ENCODE data around the gene TPCN1.

The TPCN1 gene

DNA sequence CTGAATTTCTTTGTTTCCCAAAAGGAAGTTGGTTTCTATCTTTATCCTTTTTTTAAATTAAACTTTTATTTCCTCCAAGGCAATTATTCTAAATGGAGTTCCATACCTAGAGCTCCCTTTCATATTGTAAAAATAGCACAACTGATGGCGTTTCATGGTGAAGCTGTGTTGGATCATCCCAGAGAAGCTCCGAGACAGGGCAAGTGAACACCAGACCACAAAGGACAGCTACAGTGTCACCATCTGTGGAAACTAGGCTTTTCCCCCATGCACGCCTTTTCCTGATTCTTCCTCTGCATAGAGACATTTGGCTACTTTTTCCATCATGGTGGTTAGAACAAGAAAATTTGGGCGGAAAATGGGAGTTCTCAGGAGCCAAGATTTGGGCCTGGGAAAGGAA, 12.7 kb downstream of the TPCN1 start:
- H3K4me3 ChIP-seq (ENCODE audit: insufficient read depth, low read length, poor library complexity, severe bottlenecking) = no peak overlapping the region
- no peak overlapping the region for H3K9ac ChIP-seq (ENCODE audit: low read length)
- peak overlapping the region; percentile 85 for H3K27ac ChIP-seq (ENCODE audit: low read depth, low read length)
- H3F3A ChIP-seq (ENCODE audit: insufficient read depth) = peaks cover 15% of the 10 kb centered on the region
- no peaks in the 10 kb centered on the region for H4K20me1 ChIP-seq (ENCODE audit: low read depth, low read length)
- peaks cover 18% of the 10 kb centered on the region for H3K36me3 ChIP-seq (ENCODE audit: low read length)
- TF ChIP-seq, protein P1, sequence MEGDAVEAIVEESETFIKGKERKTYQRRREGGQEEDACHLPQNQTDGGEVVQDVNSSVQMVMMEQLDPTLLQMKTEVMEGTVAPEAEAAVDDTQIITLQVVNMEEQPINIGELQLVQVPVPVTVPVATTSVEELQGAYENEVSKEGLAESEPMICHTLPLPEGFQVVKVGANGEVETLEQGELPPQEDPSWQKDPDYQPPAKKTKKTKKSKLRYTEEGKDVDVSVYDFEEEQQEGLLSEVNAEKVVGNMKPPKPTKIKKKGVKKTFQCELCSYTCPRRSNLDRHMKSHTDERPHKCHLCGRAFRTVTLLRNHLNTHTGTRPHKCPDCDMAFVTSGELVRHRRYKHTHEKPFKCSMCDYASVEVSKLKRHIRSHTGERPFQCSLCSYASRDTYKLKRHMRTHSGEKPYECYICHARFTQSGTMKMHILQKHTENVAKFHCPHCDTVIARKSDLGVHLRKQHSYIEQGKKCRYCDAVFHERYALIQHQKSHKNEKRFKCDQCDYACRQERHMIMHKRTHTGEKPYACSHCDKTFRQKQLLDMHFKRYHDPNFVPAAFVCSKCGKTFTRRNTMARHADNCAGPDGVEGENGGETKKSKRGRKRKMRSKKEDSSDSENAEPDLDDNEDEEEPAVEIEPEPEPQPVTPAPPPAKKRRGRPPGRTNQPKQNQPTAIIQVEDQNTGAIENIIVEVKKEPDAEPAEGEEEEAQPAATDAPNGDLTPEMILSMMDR (IDR thresholded peaks at IDR 0.05; ENCODE audit: insufficient read depth, low read length, poor library complexity, severe bottlenecking) = no peak
- TF ChIP-seq EZH2phosphoT487 (conservative IDR thresholded peaks at IDR 0.05; ENCODE audit: low read length) = no peak
- no peak overlapping the region for H2AFZ ChIP-seq (ENCODE audit: low read depth, low read length, severe bottlenecking)
- no peaks in the 10 kb centered on the region for H3K27me3 ChIP-seq (ENCODE audit: low read length)
- no peaks in the 10 kb centered on the region for H3K9me3 ChIP-seq (ENCODE audit: insufficient read depth, low read length)
- no peak overlapping the region for H3K4me2 ChIP-seq (ENCODE audit: low read depth, low read length, poor library complexity, severe bottlenecking)
- H3K79me2 ChIP-seq (ENCODE audit: insufficient read depth, low read length) = peaks cover 14% of the 10 kb centered on the region; the same call in 1 of the 2 replicates
- no peaks in the 10 kb centered on the region for H3K9me2 ChIP-seq (replicated peaks; ENCODE audit: insufficient read depth, low read length)

DNA sequence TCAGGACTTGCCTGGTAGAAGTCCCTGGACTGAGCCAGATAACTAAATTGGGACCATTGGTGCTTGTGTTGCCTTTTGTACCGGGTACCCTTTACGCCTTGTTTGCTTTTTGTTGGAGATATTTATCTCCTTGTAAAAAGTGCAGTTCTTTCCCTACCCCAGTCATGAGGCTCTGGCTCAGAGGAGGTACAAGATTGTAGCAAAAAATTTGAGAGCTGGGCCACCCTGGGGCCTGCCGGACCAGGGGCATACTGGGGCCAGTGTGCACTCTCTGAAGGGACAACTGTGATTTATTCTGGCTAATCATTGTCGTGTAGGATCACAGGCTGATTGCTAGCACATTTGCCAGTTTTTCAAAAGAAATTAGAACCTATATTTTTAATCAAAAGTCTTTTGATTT, 13.2 kb downstream of the TPCN1 start:
- no peak overlapping the region for H3K4me3 ChIP-seq (ENCODE audit: insufficient read depth, low read length, poor library complexity, severe bottlenecking)
- no peak overlapping the region for H2AFZ ChIP-seq (ENCODE audit: low read depth, low read length, severe bottlenecking)
- H3K27ac ChIP-seq (ENCODE audit: low read depth, low read length) = no peak overlapping the region
- no peak for TF ChIP-seq EZH2phosphoT487 (conservative IDR thresholded peaks at IDR 0.05; ENCODE audit: low read length)
- no peak overlapping the region for H3K9ac ChIP-seq (ENCODE audit: low read length)
- no peaks in the 10 kb centered on the region for H3K9me2 ChIP-seq (replicated peaks; ENCODE audit: insufficient read depth, low read length)
- H3F3A ChIP-seq (ENCODE audit: insufficient read depth) = peaks cover 11% of the 10 kb centered on the region
- no peaks in the 10 kb centered on the region for H3K9me3 ChIP-seq (ENCODE audit: insufficient read depth, low read length)
- no peaks in the 10 kb centered on the region for H3K27me3 ChIP-seq (ENCODE audit: low read length)
- H3K79me2 ChIP-seq (ENCODE audit: insufficient read depth, low read length) = peaks cover 14% of the 10 kb centered on the region; the same call in 1 of the 2 replicates
- H4K20me1 ChIP-seq (ENCODE audit: low read depth, low read length) = no peaks in the 10 kb centered on the region
- no peak overlapping the region for H3K4me2 ChIP-seq (ENCODE audit: low read depth, low read length, poor library complexity, severe bottlenecking)
- peaks cover 18% of the 10 kb centered on the region for H3K36me3 ChIP-seq (ENCODE audit: low read length)

DNA sequence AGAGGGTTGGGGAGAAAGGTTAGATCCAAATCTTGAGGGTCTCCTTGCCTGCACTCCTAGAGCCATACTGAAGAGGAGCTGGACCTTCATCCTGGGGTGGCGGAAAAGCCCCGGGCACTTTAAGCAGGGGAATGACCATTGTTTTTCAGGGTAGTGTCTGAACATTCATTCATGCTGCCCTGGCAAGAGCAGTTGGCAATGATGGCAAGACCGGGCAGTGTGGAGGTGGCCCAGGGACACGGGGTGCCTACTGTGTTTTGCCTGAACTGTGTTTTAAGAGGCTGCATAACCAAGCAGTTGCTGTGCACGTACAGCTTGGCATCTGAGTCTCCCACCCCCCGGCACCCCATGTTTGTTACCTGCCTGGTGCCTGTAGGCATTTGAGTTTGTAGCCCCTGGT, 14.7 kb downstream of the TPCN1 start:
- Histone ChIP-seq H3K36me3 (ENCODE audit: low read length) (peaks cover 13% of the 10 kb centered on the region), H3K27me3 (ENCODE audit: low read length) (no peaks in the 10 kb centered on the region)
- TF ChIP-seq, protein P1 (IDR thresholded peaks at IDR 0.05; ENCODE audit: insufficient read depth, low read length, poor library complexity, severe bottlenecking) = no peak
- no peak for TF ChIP-seq EZH2phosphoT487 (conservative IDR thresholded peaks at IDR 0.05; ENCODE audit: low read length)

DNA sequence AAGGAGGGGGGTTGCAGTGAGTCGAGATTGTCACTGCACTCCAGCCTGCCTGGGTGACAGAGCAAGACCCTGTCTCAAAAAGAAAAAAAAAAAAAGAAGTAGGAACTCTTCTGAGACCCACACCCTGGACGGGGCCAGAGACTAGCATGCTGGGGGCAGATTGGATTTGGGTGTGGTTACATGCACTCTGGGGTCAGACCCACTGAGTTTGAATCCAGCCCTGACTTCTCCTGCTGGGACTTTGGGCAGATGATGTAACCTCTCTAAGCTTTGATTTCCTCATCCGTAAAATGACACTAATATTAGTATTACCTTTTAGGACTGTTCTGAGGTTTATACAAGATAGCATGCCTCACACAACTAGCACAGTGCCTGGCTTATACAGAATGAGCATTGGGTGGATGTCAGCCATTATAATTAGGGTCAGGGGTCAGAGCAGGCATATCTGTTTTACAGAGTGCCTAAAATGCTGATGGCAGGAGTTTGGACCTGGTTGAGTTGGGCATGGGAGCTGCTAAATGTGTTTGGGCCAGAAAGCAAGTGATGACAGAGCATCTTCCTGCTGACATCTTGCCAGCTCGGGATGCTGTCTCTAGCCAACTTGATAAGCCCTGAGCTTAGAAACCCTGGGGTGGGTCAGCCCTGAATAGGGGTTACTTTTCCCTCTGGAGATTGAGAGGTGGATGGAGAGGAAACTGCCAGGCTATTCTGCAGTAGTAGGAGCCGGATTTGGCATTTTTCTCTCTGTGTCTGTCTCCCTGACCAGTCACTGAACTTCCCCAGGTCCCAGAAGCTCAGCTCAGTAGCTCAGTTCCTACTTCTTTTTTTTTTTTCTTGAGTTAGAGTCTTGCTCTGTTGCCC, 15.5 kb downstream of the TPCN1 start:
- Histone ChIP-seq H3K79me2 (ENCODE audit: insufficient read depth, low read length) (peaks cover 22% of the 10 kb centered on the region), H3K4me3 (ENCODE audit: insufficient read depth, low read length, poor library complexity, severe bottlenecking) (no peak overlapping the region), H3K4me2 (ENCODE audit: low read depth, low read length, poor library complexity, severe bottlenecking) (no peak overlapping the region), H3K27ac (ENCODE audit: low read depth, low read length) (no peak overlapping the region), H3K9me3 (ENCODE audit: insufficient read depth, low read length) (no peaks in the 10 kb centered on the region), H3K36me3 (ENCODE audit: low read length) (peaks cover 7% of the 10 kb centered on the region), H3K9me2 (replicated peaks; ENCODE audit: insufficient read depth, low read length) (no peaks in the 10 kb centered on the region), H3F3A (ENCODE audit: insufficient read depth) (peaks cover 6% of the 10 kb centered on the region; the same call in 1 of the 2 replicates), H4K20me1 (ENCODE audit: low read depth, low read length) (no peaks in the 10 kb centered on the region), H3K27me3 (ENCODE audit: low read length) (no peaks in the 10 kb centered on the region), H3K9ac (ENCODE audit: low read length) (no peak overlapping the region), H2AFZ (ENCODE audit: low read depth, low read length, severe bottlenecking) (no peak overlapping the region)
- no peak for TF ChIP-seq EZH2phosphoT487 (conservative IDR thresholded peaks at IDR 0.05; ENCODE audit: low read length)
- TF ChIP-seq, protein P1 (IDR thresholded peaks at IDR 0.05; ENCODE audit: insufficient read depth, low read length, poor library complexity, severe bottlenecking) = no peak

More for the DNA sequence above, 14.7 kb downstream of the TPCN1 start:
- H3K9me3 ChIP-seq (ENCODE audit: insufficient read depth, low read length) = no peaks in the 10 kb centered on the region
- H3K9me2 ChIP-seq (replicated peaks; ENCODE audit: insufficient read depth, low read length) = no peaks in the 10 kb centered on the region
- H4K20me1 ChIP-seq (ENCODE audit: low read depth, low read length) = no peaks in the 10 kb centered on the region
- H3K9ac ChIP-seq (ENCODE audit: low read length) = no peak overlapping the region
- H2AFZ ChIP-seq (ENCODE audit: low read depth, low read length, severe bottlenecking) = no peak overlapping the region
- peaks cover 6% of the 10 kb centered on the region; the same call in 1 of the 2 replicates for H3F3A ChIP-seq (ENCODE audit: insufficient read depth)
- no peak overlapping the region for H3K27ac ChIP-seq (ENCODE audit: low read depth, low read length)
- peaks cover 22% of the 10 kb centered on the region for H3K79me2 ChIP-seq (ENCODE audit: insufficient read depth, low read length)
- H3K4me2 ChIP-seq (ENCODE audit: low read depth, low read length, poor library complexity, severe bottlenecking) = no peak overlapping the region
- no peak overlapping the region for H3K4me3 ChIP-seq (ENCODE audit: insufficient read depth, low read length, poor library complexity, severe bottlenecking)
